Type B pancreatic cell (in vitro differentiated cells): ENCODE data around the gene TRMT44. TPM values are rescaled to one million over a fixed set of nuclear protein-coding genes. Genes with fewer than 3 reads are reported as not detected.
A peak's percentile ranks its signal among the peaks of the same experiment; 100 is the strongest.
"Not testable (repeated sequence)": the region's sequence is repeated elsewhere in the genome, so short reads cannot be mapped to it uniquely, and the experiment has no call there.

Source experiments
- DNase-seq: peaks from one replicate; pipeline ENCODE4 v3.0.0; 2021; ENCODE audit warnings: mixed read lengths; ENCODE audit not compliant: unreplicated experiment; ENCODE audit errors: extremely low spot score
- H3K27ac Mint-ChIP-seq: 2 replicates; pipeline ENCODE4 v1.8.0; 2021; ENCODE audit warnings: mild to moderate bottlenecking, mixed read lengths
- H3K27me3 Mint-ChIP-seq: 2 replicates; pipeline ENCODE4 v1.8.0; 2021; ENCODE audit warnings: mixed read lengths
- H3K36me3 Mint-ChIP-seq: 2 replicates; pipeline ENCODE4 v1.8.0; 2021; ENCODE audit warnings: mixed read lengths
- H3K4me1 Mint-ChIP-seq: one replicate; pipeline ENCODE4 v1.8.0; 2021; ENCODE audit warnings: mixed read lengths; ENCODE audit not compliant: unreplicated experiment
- H3K4me3 Mint-ChIP-seq: 2 replicates; pipeline ENCODE4 v1.8.0; 2021; ENCODE audit warnings: mild to moderate bottlenecking, mixed read lengths
- H3K9me3 Mint-ChIP-seq: 2 replicates; pipeline ENCODE4 v1.8.0; 2021; ENCODE audit warnings: mixed read lengths
- CTCF ChIP-seq: fragments of 200-600 bp; sonication (generic); conservative IDR thresholded peaks from 2 replicates; pipeline ENCODE4 v1.5.0; 2021; ENCODE audit warnings: antibody characterized with exemption, mild to moderate bottlenecking
- total RNA-seq: library from RNA; stranded (reverse); gene quantifications from 2 replicates; pipeline ENCODE4 v1.2.1, GENCODE V29; 2021; ENCODE audit warnings: low replicate concordance

The TRMT44 gene
- total RNA-seq, 1 donor from 2014 or later, result 32.3 TPM

GRCh38 chr4:8510611-8511285 lies 70.2 kb downstream of the TRMT44 start:
- H3K4me1 Mint-ChIP-seq, result peaks cover 8% of the 10 kb centered on the region
- TF ChIP-seq CTCF, result no peak
- no peaks in the 10 kb centered on the region for H3K36me3 Mint-ChIP-seq
- H3K9me3 Mint-ChIP-seq, result no peaks in the 10 kb centered on the region
- no peak for DNase-seq
- H3K27ac Mint-ChIP-seq, result no peak overlapping the region
- no peak overlapping the region for H3K4me3 Mint-ChIP-seq
- no peaks in the 10 kb centered on the region for H3K27me3 Mint-ChIP-seq

- Mint-ChIP-seq H3K9me3 (no peaks in the 10 kb centered on the region), H3K36me3 (no peaks in the 10 kb centered on the region), H3K4me3 (no peak overlapping the region), H3K4me1 (peaks cover 1% of the 10 kb centered on the region), H3K27me3 (no peaks in the 10 kb centered on the region), H3K27ac (peak overlapping the region; percentile 56)
- no peak for TF ChIP-seq CTCF
- no peak for DNase-seq
These were observed 71.9 kb downstream of the TRMT44 start for GRCh38 chr4:8512510-8512909.

GRCh38 chr4:8513080-8513479 lies 72.5 kb downstream of the TRMT44 start:
- not testable (repeated sequence) for H3K9me3 Mint-ChIP-seq, H3K4me3 Mint-ChIP-seq, DNase-seq, H3K4me1 Mint-ChIP-seq, H3K27ac Mint-ChIP-seq, H3K36me3 Mint-ChIP-seq, H3K27me3 Mint-ChIP-seq

GRCh38 chr4:8513931-8514330 lies 73.4 kb downstream of the TRMT44 start:
- no peaks in the 10 kb centered on the region for H3K4me1 Mint-ChIP-seq
- H3K9me3 Mint-ChIP-seq, result no peaks in the 10 kb centered on the region
- H3K4me3 Mint-ChIP-seq, result no peak overlapping the region
- DNase-seq, result no peak
- H3K36me3 Mint-ChIP-seq, result no peaks in the 10 kb centered on the region
- H3K27me3 Mint-ChIP-seq, result no peaks in the 10 kb centered on the region
- no peak for TF ChIP-seq CTCF
- H3K27ac Mint-ChIP-seq, result no peak overlapping the region

- no peaks in the 10 kb centered on the region for H3K9me3 Mint-ChIP-seq
- no peak for TF ChIP-seq CTCF
- no peaks in the 10 kb centered on the region for H3K36me3 Mint-ChIP-seq
- H3K4me1 Mint-ChIP-seq, result no peaks in the 10 kb centered on the region
- no peak overlapping the region for H3K27ac Mint-ChIP-seq
- no peaks in the 10 kb centered on the region for H3K27me3 Mint-ChIP-seq
- DNase-seq, result no peak
- no peak overlapping the region for H3K4me3 Mint-ChIP-seq
These were observed 73.8 kb downstream of the TRMT44 start for GRCh38 chr4:8514391-8514790.

GRCh38 chr4:8515316-8516060 lies 74.9 kb downstream of the TRMT44 start:
- H3K27ac Mint-ChIP-seq, result no peak overlapping the region
- H3K27me3 Mint-ChIP-seq, result no peaks in the 10 kb centered on the region
- H3K36me3 Mint-ChIP-seq, result no peaks in the 10 kb centered on the region
- no peak for DNase-seq
- TF ChIP-seq CTCF, result no peak
- H3K4me3 Mint-ChIP-seq, result no peak overlapping the region
- H3K4me1 Mint-ChIP-seq, result no peaks in the 10 kb centered on the region
- H3K9me3 Mint-ChIP-seq, result no peaks in the 10 kb centered on the region
